ENCODE results near the gene VPS18. TPM values are rescaled to one million over a fixed set of nuclear protein-coding genes. Genes with fewer than 3 reads are reported as not detected.
A peak's percentile ranks its signal among the peaks of the same experiment; 100 is the strongest.
"Not testable (repeated sequence)": the region's sequence is repeated elsewhere in the genome, so short reads cannot be mapped to it uniquely, and the experiment has no call there.

Gene VPS18
- total RNA-seq, 2 donors from 2014 or later: 26.6 to 29.0 TPM

DNA sequence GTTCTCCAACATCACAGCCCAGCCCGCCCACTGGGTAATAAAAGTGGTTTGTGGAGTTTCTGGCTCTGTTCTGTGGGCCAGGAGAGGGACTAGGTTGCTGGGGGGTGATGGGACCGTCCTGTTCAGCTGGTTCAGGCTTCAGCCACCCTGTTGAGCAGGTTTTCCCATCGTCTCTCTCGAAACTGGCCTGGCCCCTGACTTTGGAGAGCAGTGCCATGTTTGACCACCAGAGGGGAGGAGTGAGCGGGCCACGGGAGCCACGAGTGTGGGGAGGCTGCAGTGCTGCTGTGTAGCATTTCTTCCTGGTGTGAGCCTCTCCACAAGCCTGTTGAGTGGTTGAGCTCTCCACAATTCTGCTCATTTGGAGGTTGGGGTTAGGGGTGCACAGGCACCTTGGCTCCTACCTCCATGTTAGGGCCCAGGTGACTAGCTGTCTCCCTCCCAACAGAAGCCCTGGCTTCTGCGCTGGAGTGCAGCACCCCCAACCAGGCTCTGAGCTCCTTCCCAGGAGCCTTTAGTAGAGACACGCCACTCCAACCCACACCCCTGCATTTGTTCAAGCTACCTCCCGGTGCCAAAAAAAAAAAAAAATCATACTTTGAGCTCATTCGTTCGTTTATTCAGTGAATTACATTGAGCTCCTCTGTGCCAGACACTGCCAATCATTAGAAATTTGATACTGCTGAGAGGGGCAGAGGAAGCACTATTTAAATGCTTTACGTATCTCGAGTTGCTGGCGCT is 36.5 kb upstream of the VPS18 start:
- H3K9me3 ChIP-seq (ENCODE audit: control insufficient read depth, low read length): no peaks in the 10 kb centered on the region
- no peaks in the 10 kb centered on the region for H3K4me1 ChIP-seq (ENCODE audit: control insufficient read depth, insufficient read depth, low read length)
- H3K27ac Mint-ChIP-seq: peak overlapping the region; percentile 80
- H3K4me3 ChIP-seq (ENCODE audit: low read length): no peak overlapping the region
- H3K9me3 Mint-ChIP-seq: no peaks in the 10 kb centered on the region
- peak; percentile 96 for TF ChIP-seq CTCF (conservative IDR thresholded peaks at IDR 0.05)
- WGBS, 2 experiments (ENCODE audit: insufficient coverage in 1 of 2, insufficient read length in 1 of 2): 59 to 60% methylated on average over 13 to 15 of the region's 15 CpGs
- peaks cover 23% of the 10 kb centered on the region for H3K36me3 ChIP-seq (ENCODE audit: control insufficient read depth, insufficient read depth, low read length)
- H3K4me1 Mint-ChIP-seq: peaks cover 8% of the 10 kb centered on the region
- H3K36me3 Mint-ChIP-seq (ENCODE audit: low read depth): peaks cover 31% of the 10 kb centered on the region
- H3K27ac ChIP-seq (ENCODE audit: low read depth, low read length): no peak overlapping the region
- H3K27me3 Mint-ChIP-seq (ENCODE audit: insufficient read depth): no peaks in the 10 kb centered on the region
- H3K27me3 ChIP-seq (ENCODE audit: control insufficient read depth, insufficient read depth, low read length, poor library complexity, severe bottlenecking): no peaks in the 10 kb centered on the region
- H3K9ac ChIP-seq (ENCODE audit: extremely low read depth, low read length, poor library complexity, severe bottlenecking): no peak overlapping the region
- peak; percentile 97 for DNase-seq
- H3K4me3 Mint-ChIP-seq: no peak overlapping the region

GRCh38 chr15:40858706-40859105 is 35.5 kb upstream of the VPS18 start:
- Mint-ChIP-seq H3K27ac (peak overlapping the region; percentile 75), H3K27me3 (ENCODE audit: insufficient read depth) (no peaks in the 10 kb centered on the region)
- TF ChIP-seq CTCF (conservative IDR thresholded peaks at IDR 0.05): no peak

DNA sequence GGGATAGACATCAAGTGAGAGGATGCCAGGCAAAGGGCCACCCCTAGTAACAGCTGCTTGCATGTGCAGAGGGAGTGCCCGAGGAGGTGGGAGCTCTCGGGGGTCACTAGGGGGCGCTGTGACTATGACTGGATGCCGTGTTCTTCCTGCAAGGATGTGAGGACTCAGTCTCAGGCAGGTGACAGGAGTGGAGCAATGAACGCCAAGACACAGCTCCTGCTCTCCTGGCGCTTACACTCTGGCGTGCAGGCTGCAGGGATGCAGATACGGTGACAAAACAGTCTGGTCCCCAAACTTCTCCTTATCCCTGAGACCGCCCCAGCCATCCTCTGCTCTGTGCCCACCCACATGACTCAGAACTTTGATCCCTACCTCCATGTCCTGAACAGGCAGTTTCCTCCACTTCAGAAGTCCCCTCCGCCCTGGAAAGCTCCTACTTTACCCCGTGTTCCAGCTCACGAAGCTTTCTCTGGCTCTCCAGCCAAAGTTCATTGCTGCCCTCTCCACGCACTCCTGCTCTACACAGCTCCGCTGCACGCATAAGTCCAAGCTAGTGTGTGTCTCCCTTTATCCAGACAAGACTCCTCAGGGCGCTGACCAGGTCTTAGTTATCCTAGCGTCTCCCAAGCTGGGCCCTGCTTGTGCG is 34.9 kb upstream of the VPS18 start:
- Mint-ChIP-seq H3K36me3 (ENCODE audit: low read depth) (peaks cover 27% of the 10 kb centered on the region), H3K27me3 (ENCODE audit: insufficient read depth) (no peaks in the 10 kb centered on the region), H3K4me3 (no peak overlapping the region), H3K4me1 (peaks cover 8% of the 10 kb centered on the region), H3K27ac (peak overlapping the region; percentile 75), H3K9me3 (no peaks in the 10 kb centered on the region)
- TF ChIP-seq CTCF (conservative IDR thresholded peaks at IDR 0.05): peak; percentile 95
- peaks cover 20% of the 10 kb centered on the region for H3K36me3 ChIP-seq (ENCODE audit: control insufficient read depth, insufficient read depth, low read length)
- 53 to 63% methylated on average over 9 to 18 of the region's 18 CpGs for WGBS, 2 experiments (ENCODE audit: insufficient coverage in 1 of 2, insufficient read length in 1 of 2)
- H3K27ac ChIP-seq (ENCODE audit: low read depth, low read length): no peak overlapping the region
- H3K4me1 ChIP-seq (ENCODE audit: control insufficient read depth, insufficient read depth, low read length): no peaks in the 10 kb centered on the region
- no peaks in the 10 kb centered on the region for H3K9me3 ChIP-seq (ENCODE audit: control insufficient read depth, low read length)
- DNase-seq: peak; percentile 98
- no peak overlapping the region for H3K9ac ChIP-seq (ENCODE audit: extremely low read depth, low read length, poor library complexity, severe bottlenecking)
- H3K4me3 ChIP-seq (ENCODE audit: low read length): no peak overlapping the region
- H3K27me3 ChIP-seq (ENCODE audit: control insufficient read depth, insufficient read depth, low read length, poor library complexity, severe bottlenecking): no peaks in the 10 kb centered on the region

More at GRCh38 chr15:40858706-40859105, 35.5 kb upstream of the VPS18 start:
- Histone ChIP-seq H3K9ac (ENCODE audit: extremely low read depth, low read length, poor library complexity, severe bottlenecking) (no peak overlapping the region), H3K4me3 (ENCODE audit: low read length) (no peak overlapping the region), H3K27ac (ENCODE audit: low read depth, low read length) (no peak overlapping the region), H3K27me3 (ENCODE audit: control insufficient read depth, insufficient read depth, low read length, poor library complexity, severe bottlenecking) (no peaks in the 10 kb centered on the region), H3K4me1 (ENCODE audit: control insufficient read depth, insufficient read depth, low read length) (no peaks in the 10 kb centered on the region), H3K9me3 (ENCODE audit: control insufficient read depth, low read length) (no peaks in the 10 kb centered on the region), H3K36me3 (ENCODE audit: control insufficient read depth, insufficient read depth, low read length) (peaks cover 23% of the 10 kb centered on the region)
- peaks cover 8% of the 10 kb centered on the region for H3K4me1 Mint-ChIP-seq
- H3K4me3 Mint-ChIP-seq: no peak overlapping the region
- H3K9me3 Mint-ChIP-seq: no peaks in the 10 kb centered on the region
- H3K36me3 Mint-ChIP-seq (ENCODE audit: low read depth): peaks cover 31% of the 10 kb centered on the region
- WGBS, 2 experiments (ENCODE audit: insufficient coverage in 1 of 2, insufficient read length in 1 of 2): 84 to 87% methylated on average over 4 to 10 of the region's 10 CpGs
- no peak for DNase-seq

- H3K27me3 ChIP-seq (ENCODE audit: control insufficient read depth, insufficient read depth, low read length, poor library complexity, severe bottlenecking); H3K4me3 ChIP-seq (ENCODE audit: low read length); H3K9ac ChIP-seq (ENCODE audit: extremely low read depth, low read length, poor library complexity, severe bottlenecking); H3K4me1 ChIP-seq (ENCODE audit: control insufficient read depth, insufficient read depth, low read length); H3K9me3 ChIP-seq (ENCODE audit: control insufficient read depth, low read length); DNase-seq; H3K27me3 Mint-ChIP-seq (ENCODE audit: insufficient read depth); H3K27ac ChIP-seq (ENCODE audit: low read depth, low read length); H3K4me1 Mint-ChIP-seq; H3K27ac Mint-ChIP-seq; H3K9me3 Mint-ChIP-seq; H3K36me3 ChIP-seq (ENCODE audit: control insufficient read depth, insufficient read depth, low read length); H3K4me3 Mint-ChIP-seq: not testable (repeated sequence)
- 89 to 95% methylated on average over 2 to 4 of the region's 4 CpGs for WGBS, 2 experiments (ENCODE audit: insufficient coverage in 1 of 2, insufficient read length in 1 of 2)
- H3K36me3 Mint-ChIP-seq (ENCODE audit: low read depth): peaks cover 20% of the 10 kb centered on the region
Measured at GRCh38 chr15:40861147-40861546, 33.1 kb upstream of the VPS18 start.

Measured in endodermal cell (in vitro differentiated cells).